Colonic mucosa (tissue), 4 donors: Measurements from ENCODE around the gene MRPL43. TPM values are rescaled to one million over a fixed set of nuclear protein-coding genes. Genes with fewer than 3 reads are reported as not detected.
"Not testable (repeated sequence)": the region's sequence is repeated elsewhere in the genome, so short reads cannot be mapped to it uniquely, and the experiment has no call there.

Source experiments
- DNase-seq: peaks from one replicate; pipeline ENCODE4 v3.0.0-alpha.2; 2020
- H3K27ac ChIP-seq: fragments of 200-600 bp; one replicate; pipeline ENCODE4 v1.8.0; 2021
- H3K27me3 ChIP-seq: fragments of 200-600 bp; one replicate; pipeline ENCODE4 v1.8.0; 2021
- H3K36me3 ChIP-seq: fragments of 200-600 bp; one replicate; pipeline ENCODE4 v1.8.0; 2021
- H3K4me1 ChIP-seq: fragments of 200-600 bp; one replicate; pipeline ENCODE4 v1.8.0; 2021; ENCODE audit warnings: mild to moderate bottlenecking
- H3K4me3 ChIP-seq: fragments of 200-600 bp; one replicate; pipeline ENCODE4 v1.8.0; 2021
- H3K9ac ChIP-seq, 2 donors: one replicate each; pipeline ENCODE4 v1.7.0; 2013; ENCODE audit warnings: control low read depth in 2 of 2, low read depth in 2 of 2, low read length in 2 of 2
- H3K9me3 ChIP-seq: fragments of 200-600 bp; one replicate; pipeline ENCODE4 v1.8.0; 2021
- intact Hi-C: fragments of 100-400 bp; cut with DNase I; formaldehyde crosslinking; loops from one replicate; pipeline ENCODE4 v1.14.1; 2022
- total RNA-seq, 2 donors: library from RNA; stranded (reverse); fragmentation: NEBNext Ultra II Directional in 1 of 2; extraction: Animal tissue kit (Norgen Biotek cat#: 25700) in 1 of 2; gene quantifications; one replicate each; pipeline ENCODE4 v1.2.1, GENCODE V29; 2021
- TF ChIP-seq, protein P1 (sequence below): fragments of 200-600 bp; IDR thresholded peaks from one replicate; pipeline ENCODE4 v1.8.0; 2022; ENCODE audit warnings: antibody characterized with exemption, mild to moderate bottlenecking
- donor health status: healthy.
- donor health status: DM: no; HTN: no; CAD: no.
- donor health status: DM: no; HTN: no; CAD: no.

The MRPL43 gene
- total RNA-seq, 2 donors from 2014 or later, result 71.5 to 105 TPM

- Histone ChIP-seq H3K9me3 (no peaks in the 10 kb centered on the region), H3K36me3 (peaks cover 18% of the 10 kb centered on the region), H3K4me3 (no peak overlapping the region), H3K9ac (no peak overlapping the region), H3K27ac (no peak overlapping the region), H3K27me3 (no peaks in the 10 kb centered on the region), H3K4me1 (no peaks in the 10 kb centered on the region)
- DNase-seq, result no peak
- TF ChIP-seq, protein P1, sequence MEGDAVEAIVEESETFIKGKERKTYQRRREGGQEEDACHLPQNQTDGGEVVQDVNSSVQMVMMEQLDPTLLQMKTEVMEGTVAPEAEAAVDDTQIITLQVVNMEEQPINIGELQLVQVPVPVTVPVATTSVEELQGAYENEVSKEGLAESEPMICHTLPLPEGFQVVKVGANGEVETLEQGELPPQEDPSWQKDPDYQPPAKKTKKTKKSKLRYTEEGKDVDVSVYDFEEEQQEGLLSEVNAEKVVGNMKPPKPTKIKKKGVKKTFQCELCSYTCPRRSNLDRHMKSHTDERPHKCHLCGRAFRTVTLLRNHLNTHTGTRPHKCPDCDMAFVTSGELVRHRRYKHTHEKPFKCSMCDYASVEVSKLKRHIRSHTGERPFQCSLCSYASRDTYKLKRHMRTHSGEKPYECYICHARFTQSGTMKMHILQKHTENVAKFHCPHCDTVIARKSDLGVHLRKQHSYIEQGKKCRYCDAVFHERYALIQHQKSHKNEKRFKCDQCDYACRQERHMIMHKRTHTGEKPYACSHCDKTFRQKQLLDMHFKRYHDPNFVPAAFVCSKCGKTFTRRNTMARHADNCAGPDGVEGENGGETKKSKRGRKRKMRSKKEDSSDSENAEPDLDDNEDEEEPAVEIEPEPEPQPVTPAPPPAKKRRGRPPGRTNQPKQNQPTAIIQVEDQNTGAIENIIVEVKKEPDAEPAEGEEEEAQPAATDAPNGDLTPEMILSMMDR, result no peak
- intact Hi-C loops, result no loop called here
Measured at GRCh38 chr10:100978901-100979195, 8.4 kb downstream of the MRPL43 start.

DNA sequence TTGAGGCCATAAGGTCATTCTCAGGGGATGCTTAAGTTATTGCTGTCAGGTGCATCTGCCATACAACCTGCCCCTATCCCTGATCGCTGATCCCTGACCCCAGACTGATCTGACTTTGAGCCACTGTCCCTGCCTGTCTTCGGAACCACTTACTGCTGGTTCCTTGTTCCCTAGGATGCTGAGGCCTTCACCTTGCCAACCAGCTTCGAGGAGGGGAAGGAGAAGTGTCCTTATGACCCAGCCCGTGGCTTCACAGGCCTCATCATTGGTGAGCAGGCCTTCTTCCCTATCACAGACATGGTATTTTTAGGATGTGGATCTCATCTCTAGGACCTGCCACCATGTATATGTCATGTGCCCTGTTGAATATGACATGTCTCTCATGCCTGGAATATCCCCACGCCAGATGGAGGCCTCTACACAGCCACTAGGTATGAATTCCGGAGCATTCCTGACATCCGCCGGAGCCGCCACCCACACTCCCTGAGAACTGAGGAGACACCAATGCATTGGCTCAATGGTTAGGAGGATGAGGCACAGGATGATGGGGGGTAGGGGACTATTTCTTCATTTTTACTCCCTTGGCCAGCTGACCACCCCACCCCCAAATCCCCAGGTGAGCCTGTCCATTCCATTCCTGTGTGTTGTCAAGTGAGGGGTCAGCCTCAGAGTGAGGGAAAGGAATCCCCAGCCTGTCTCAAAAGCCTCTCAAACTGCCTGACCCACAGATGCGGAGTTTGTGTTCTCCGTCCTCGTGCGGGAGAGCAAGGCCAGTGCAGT is 9.0 kb downstream of the MRPL43 start:
- H3K9me3 ChIP-seq, result no peaks in the 10 kb centered on the region
- no peaks in the 10 kb centered on the region for H3K27me3 ChIP-seq
- DNase-seq, result no peak
- no peak overlapping the region for H3K4me3 ChIP-seq
- H3K27ac ChIP-seq, result no peak overlapping the region
- intact Hi-C loops, result no loop called here
- TF ChIP-seq, protein P1, result no peak
- H3K36me3 ChIP-seq, result peaks cover 18% of the 10 kb centered on the region
- no peaks in the 10 kb centered on the region for H3K4me1 ChIP-seq
- H3K9ac ChIP-seq, result no peak overlapping the region

DNA sequence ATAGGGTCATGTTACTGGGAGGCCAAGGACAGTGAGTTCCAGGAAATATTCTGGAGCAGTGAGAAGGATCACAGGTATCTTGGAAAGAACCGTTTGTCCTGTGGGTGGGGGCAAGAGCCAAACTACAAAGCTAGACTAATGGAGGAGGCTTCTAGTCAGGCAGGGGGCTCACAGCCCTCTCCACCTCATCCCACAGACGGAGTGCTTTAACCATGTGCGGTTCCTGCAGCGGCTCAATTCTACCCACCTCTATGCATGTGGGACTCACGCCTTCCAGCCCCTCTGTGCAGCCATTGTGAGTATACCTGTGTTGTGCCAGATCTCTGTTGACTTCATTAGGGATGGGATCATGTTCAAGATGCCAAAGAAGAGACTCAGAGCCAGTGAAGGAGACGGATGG is 9.9 kb downstream of the MRPL43 start:
- peaks cover 18% of the 10 kb centered on the region for H3K36me3 ChIP-seq
- intact Hi-C loops, result no loop called here

DNA sequence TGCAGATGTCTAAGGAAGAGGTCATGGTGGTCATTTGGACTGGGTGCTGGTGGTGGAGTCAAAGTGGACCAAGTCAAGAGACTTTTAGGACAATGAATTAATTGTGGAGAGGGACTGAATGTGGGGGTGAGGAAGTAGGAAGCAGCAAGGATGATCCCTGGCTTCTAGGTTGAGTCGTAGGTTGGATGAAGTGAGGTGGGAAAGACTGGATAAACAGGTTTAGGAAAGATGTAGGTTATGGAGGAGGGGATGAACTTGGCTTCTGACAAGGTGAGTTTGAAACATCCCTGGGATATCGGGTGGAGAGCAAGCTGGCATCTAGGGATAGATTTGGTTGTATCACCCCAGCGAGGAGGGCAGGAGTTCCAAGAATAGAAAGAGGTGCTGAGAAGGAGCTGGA is 10.4 kb downstream of the MRPL43 start:
- peaks cover 18% of the 10 kb centered on the region for H3K36me3 ChIP-seq
- TF ChIP-seq, protein P1, result no peak
- no peak overlapping the region for H3K9ac ChIP-seq
- H3K9me3 ChIP-seq, result no peaks in the 10 kb centered on the region
- H3K4me1 ChIP-seq, result no peaks in the 10 kb centered on the region
- intact Hi-C loops, result no loop called here
- no peak overlapping the region for H3K27ac ChIP-seq
- no peaks in the 10 kb centered on the region for H3K27me3 ChIP-seq
- no peak overlapping the region for H3K4me3 ChIP-seq
- no peak for DNase-seq

More for the DNA sequence above, 9.9 kb downstream of the MRPL43 start:
- TF ChIP-seq, protein P1, result no peak
- no peaks in the 10 kb centered on the region for H3K4me1 ChIP-seq
- no peak for DNase-seq
- H3K27me3 ChIP-seq, result no peaks in the 10 kb centered on the region
- no peak overlapping the region for H3K4me3 ChIP-seq
- no peak overlapping the region for H3K9ac ChIP-seq
- H3K27ac ChIP-seq, result no peak overlapping the region
- H3K9me3 ChIP-seq, result no peaks in the 10 kb centered on the region

GRCh38 chr10:100975397-100975796 is 11.9 kb downstream of the MRPL43 start:
- H3K36me3 ChIP-seq, DNase-seq, H3K4me3 ChIP-seq, H3K4me1 ChIP-seq, H3K9ac ChIP-seq, H3K27me3 ChIP-seq, intact Hi-C loops, H3K27ac ChIP-seq, H3K9me3 ChIP-seq: not testable (repeated sequence)

- TF ChIP-seq, protein P1, result no peak
- Histone ChIP-seq H3K27ac (no peak overlapping the region), H3K4me1 (no peaks in the 10 kb centered on the region), H3K36me3 (no peaks in the 10 kb centered on the region), H3K27me3 (no peaks in the 10 kb centered on the region), H3K9me3 (no peaks in the 10 kb centered on the region), H3K9ac (no peak overlapping the region), H3K4me3 (no peak overlapping the region)
- intact Hi-C loops, result no loop called here
- DNase-seq, result no peak
Measured at GRCh38 chr10:100972904-100973535, 14.3 kb downstream of the MRPL43 start.
